K562 (cell line): ENCODE data around the gene PATL2. TPM values are rescaled to one million over a fixed set of nuclear protein-coding genes. Genes with fewer than 3 reads are reported as not detected.

Source experiments
- ATAC-seq: fragments of 200-7000 bp; cut with Tn5 transposase; 3 replicates; pipeline ENCODE4 v1.9.1; 2020; ENCODE audit warnings: moderate library complexity
- BruUV-seq: library from RNA; stranded (reverse); fragments of 400-500 nt; replicated peaks from 2 replicates; lab custom pipeline; 2021; lab: Mats Ljungman, UMichigan
- CTCF ChIA-PET: fragments of 300-600 bp; formaldehyde crosslinking; extraction: SDS; loops from one replicate; lab custom pipeline; 2021; ENCODE audit warnings: low intra/inter-chr PET ratio; lab: Yijun Ruan, JAX
- POLR2A ChIA-PET: fragments of 300-600, 350-650 bp; sonication (Branson Sonifier 250); formaldehyde crosslinking; extraction: SDS; loops from one replicate; lab custom pipeline; 2021; ENCODE audit warnings: antibody characterized with exemption, inconsistent platforms; lab: Yijun Ruan, JAX
- DNase-seq, 4 experiments: peaks; one replicate each; pipeline versions ENCODE4 v3.0.0 to v3.0.0-alpha.2; 2011 to 2018; ENCODE audit warnings: low spot score in 3 of 4, mixed read lengths in 3 of 4; ENCODE audit errors: extremely low read depth in 1 of 4
- FAIRE-seq: peaks from 2 replicates; lab custom pipeline; 2011; peaks lifted over from hg19 to GRCh38; lab: Jason Lieb, UNC
- H2AFZ ChIP-seq: 2 replicates; pipeline ENCODE4 v1.6.0; 2011; ENCODE audit warnings: low read depth, low read length, control low read depth, inconsistent platforms
- H3K27ac ChIP-seq: fragments of 200-600 bp; 3 replicates; pipeline ENCODE4 v1.8.0; 2011; ENCODE audit warnings: low read depth, mild to moderate bottlenecking, control low read depth, inconsistent platforms, low read length, moderate library complexity, mixed read lengths; ENCODE audit errors: extremely low read depth
- H3K27me3 ChIP-seq, 2 experiments: fragments of 300-600 bp in 1 of 2; 2 replicates in 1 of 2; 3 replicates in 1 of 2; pipeline versions ENCODE4 v1.6.0 to v1.8.0; 2011; ENCODE audit warnings: inconsistent platforms in 2 of 2, low read length in 2 of 2, mild to moderate bottlenecking in 1 of 2, mixed read lengths in 1 of 2, moderate library complexity in 1 of 2; ENCODE audit not compliant: control insufficient read depth in 2 of 2, insufficient read depth in 2 of 2
- H3K36me3 ChIP-seq: fragments of 300-600 bp; 3 replicates; pipeline ENCODE4 v1.8.0; 2011; ENCODE audit warnings: mild to moderate bottlenecking, low read length, inconsistent platforms; ENCODE audit not compliant: control insufficient read depth, insufficient read depth
- H3K4me1 ChIP-seq, 2 experiments: fragments of 200-600 bp in 1 of 2; replicated peaks in 1 of 2; 2 replicates in 1 of 2; 3 replicates in 1 of 2; pipeline versions ENCODE4 v1.5.1 to v1.8.0; 2011; ENCODE audit warnings: inconsistent platforms in 2 of 2, low read length in 2 of 2, mild to moderate bottlenecking in 1 of 2, mixed read lengths in 1 of 2, moderate library complexity in 1 of 2; ENCODE audit not compliant: control insufficient read depth in 2 of 2, insufficient read depth in 2 of 2
- H3K4me2 ChIP-seq: 2 replicates; pipeline ENCODE4 v1.6.1; 2011; ENCODE audit warnings: low read length, control low read depth, inconsistent platforms, mixed read lengths; ENCODE audit not compliant: insufficient read depth
- H3K4me3 ChIP-seq: fragments of 200-600 bp; sonication (generic), shearing (Covaris generic); 2 replicates; pipeline ENCODE4 v1.5.1; 2016; ENCODE audit warnings: control low read depth, inconsistent platforms
- H3K79me2 ChIP-seq: fragments of 200-600 bp; 3 replicates; pipeline ENCODE4 v1.8.0; 2011; ENCODE audit warnings: low read length, inconsistent platforms; ENCODE audit not compliant: control insufficient read depth, insufficient read depth
- H3K9ac ChIP-seq, 2 experiments: 2 replicates each; pipeline versions ENCODE4 v1.6.0 to v1.6.1; 2011; ENCODE audit warnings: low read depth in 2 of 2, low read length in 2 of 2, control low read depth in 1 of 2, inconsistent platforms in 1 of 2, mild to moderate bottlenecking in 1 of 2, mixed read lengths in 1 of 2; ENCODE audit not compliant: insufficient read depth in 1 of 2
- H3K9me1 ChIP-seq: one replicate; pipeline ENCODE4 v1.6.0; 2011; ENCODE audit warnings: inconsistent platforms, mild to moderate bottlenecking, low read length, moderate library complexity; ENCODE audit not compliant: control insufficient read depth, insufficient read depth
- H3K9me3 ChIP-seq: replicated peaks from 2 replicates; pipeline ENCODE4 v1.5.1; 2011; ENCODE audit warnings: low read depth, low read length, inconsistent platforms; ENCODE audit not compliant: control insufficient read depth, insufficient read depth
- H4K20me1 ChIP-seq: replicated peaks from 2 replicates; pipeline ENCODE4 v1.6.1; 2011; ENCODE audit warnings: low read length, inconsistent platforms, mixed read lengths; ENCODE audit not compliant: control insufficient read depth, insufficient read depth
- ARNT ChIP-seq, 2 experiments: fragments of 450-650 bp; IDR thresholded peaks; 2 replicates each; pipeline ENCODE4 v1.6.1; 2016; ENCODE audit warnings: mild to moderate bottlenecking in 1 of 2
- ASH1L ChIP-seq: fragments of 450-650 bp; IDR thresholded peaks from 2 replicates; pipeline ENCODE4 v1.6.1; 2018; ENCODE audit warnings: borderline replicate concordance, mild to moderate bottlenecking, low read depth; ENCODE audit not compliant: partially characterized antibody
- CCNT2 ChIP-seq: IDR thresholded peaks from 2 replicates; pipeline ENCODE4 v1.6.1; 2011; ENCODE audit warnings: borderline replicate concordance, low read depth, mild to moderate bottlenecking, moderate library complexity, mixed read lengths, low read length; ENCODE audit not compliant: insufficient read length; ENCODE audit errors: extremely low read depth
- CGGBP1 ChIP-seq: fragments of 250-450 bp; sonication (Bioruptor Pico); IDR thresholded peaks from 2 replicates; pipeline ENCODE4 v1.9.0; 2021; ENCODE audit warnings: mild to moderate bottlenecking
- CTBP1 ChIP-seq: fragments of 450-650 bp; IDR thresholded peaks from 2 replicates; pipeline ENCODE4 v1.6.1; 2016; ENCODE audit warnings: borderline replicate concordance
- FOXO4 ChIP-seq: fragments of 450-650 bp; formaldehyde crosslinking; IDR thresholded peaks from 2 replicates; pipeline ENCODE4 v1.4.0; 2020; ENCODE audit warnings: mild to moderate bottlenecking, moderate library complexity
- GMEB1 ChIP-seq: fragments of 250-450 bp; sonication (Bioruptor Pico); IDR thresholded peaks from 2 replicates; pipeline ENCODE4 v1.4.0; 2020; ENCODE audit warnings: mild to moderate bottlenecking
- KLF6 ChIP-seq: fragments of 250-450 bp; sonication (Bioruptor Pico); IDR thresholded peaks from 2 replicates; pipeline ENCODE4 v1.4.0; 2020; ENCODE audit warnings: mild to moderate bottlenecking, moderate library complexity, borderline replicate concordance
- MLLT1 ChIP-seq, 2 experiments: fragments of 450-650 bp; IDR thresholded peaks; 2 replicates each; pipeline ENCODE4 v1.6.1; 2016
- NCOA1 ChIP-seq: fragments of 450-650 bp; IDR thresholded peaks from 2 replicates; pipeline ENCODE4 v1.6.1; 2016; ENCODE audit warnings: low read depth
- NFYB ChIP-seq: IDR thresholded peaks from 2 replicates; pipeline ENCODE4 v1.6.1; 2011; ENCODE audit warnings: mild to moderate bottlenecking, moderate library complexity; ENCODE audit not compliant: insufficient read length; ENCODE audit errors: extremely low read depth
- NRF1 ChIP-seq, 2 experiments: fragments of 450-650 bp; IDR thresholded peaks in 1 of 2; conservative IDR thresholded peaks in 1 of 2; 2 replicates each; pipeline ENCODE4 v1.6.1; 2014; ENCODE audit warnings: mild to moderate bottlenecking in 2 of 2
- SAFB ChIP-seq: fragments of 200-400 bp; formaldehyde crosslinking; IDR thresholded peaks from 2 replicates; pipeline ENCODE4 v1.6.1; 2017; ENCODE audit warnings: low read depth, low read length, borderline replicate concordance
- ZHX1 ChIP-seq: fragments of 150-350 bp; conservative IDR thresholded peaks from 2 replicates; pipeline ENCODE4 v1.6.1; 2014; ENCODE audit warnings: low read length
- ZKSCAN1 ChIP-seq: fragments of 150-350 bp; IDR thresholded peaks from 2 replicates; pipeline ENCODE4 v1.6.1; 2016; ENCODE audit warnings: low read depth, low read length
- ZNF124 ChIP-seq: sonication (generic); formaldehyde crosslinking; IDR thresholded peaks from 2 replicates; pipeline ENCODE4 v1.8.1; 2022; ENCODE audit warnings: missing genetic modification reagents
- WGBS: fragments of 100-300 bp; shearing (Covaris generic); methylation state at CpG from one replicate; pipeline ENCODE4 v1.1.6; 2016; ENCODE audit warnings: low coverage, mixed read lengths; ENCODE audit not compliant: insufficient coverage; ENCODE audit errors: missing lambda C conversion rate; 5-methylcytosine and 5-hydroxymethylcytosine counted together
- in situ Hi-C: fragments of 300-500 bp; cut with MboI; formaldehyde crosslinking; loops from 4 replicates; pipeline ENCODE4 v1.15.0; 2018; ENCODE audit warnings: inconsistent platforms, mixed read lengths
- intact Hi-C: fragments of 100-400 bp; cut with micrococcal nuclease; formaldehyde crosslinking; loops from 2 replicates; pipeline ENCODE4 v1.14.2; 2022
- polyA plus RNA-seq, 8 experiments: library from polyadenylated mRNA; depleted of rRNA in 4 of 8; stranded (reverse) in 5 of 8; unstranded in 3 of 8; fragments of >200 nt; fragmentation: Nextera tagmentation in 2 of 8; fragmentation: Illumina TruSeq in 1 of 8; extraction: Ambion mirVana in 2 of 8; extraction: Trizol in 1 of 8; gene quantifications; 2 replicates each; pipeline versions ENCODE4 v1.2.1 to v1.2.3, GENCODE V29; 2011 to 2014; ENCODE audit warnings: inconsistent platforms in 1 of 8, missing spikeins in 1 of 8
- total RNA-seq, 7 experiments: library from RNA; depleted of rRNA in 6 of 7; stranded (reverse); fragments of >200 nt in 6 of 7; fragmentation: Illumina TruSeq in 2 of 7; extraction: Trizol in 2 of 7; gene quantifications; 2 replicates each; pipeline versions ENCODE4 v1.2.1 to v1.2.3, GENCODE V29; 2011 to 2021; ENCODE audit warnings: low replicate concordance in 1 of 7

Gene PATL2
- total and polyA plus RNA-seq, 9 of the 15 experiments (the other 6 are each of a cell fraction or from before 2014, with no cell fraction given), result 0.42 to 1.1 (median 0.86) TPM

- H3K9ac ChIP-seq, result no peak overlapping the region
- no peak overlapping the region for H3K4me3 ChIP-seq
- no peak overlapping the region for H3K27ac ChIP-seq
- in situ Hi-C loops, result no loop called here
- POLR2A ChIA-PET, result interaction anchor here (1.5 kb wide), 1 partner anchor 9 kb away, joined by 5 read pairs; no protein-coding TSS in a partner anchor
- no peak overlapping the region for H3K4me2 ChIP-seq
- no peak overlapping the region for H2AFZ ChIP-seq
- no peak for ATAC-seq
- 100% methylated on average over 1 of the region's 1 CpG for WGBS
- H4K20me1 ChIP-seq, result no peaks in the 10 kb centered on the region
- H3K9me3 ChIP-seq, result no peaks in the 10 kb centered on the region
- H3K27me3 ChIP-seq, result no peaks in the 10 kb centered on the region
- no peaks in the 10 kb centered on the region for H3K79me2 ChIP-seq
- DNase-seq, result no peak
- CTCF ChIA-PET, result no interaction called here
- H3K4me1 ChIP-seq, result no peaks in the 10 kb centered on the region
- H3K9me1 ChIP-seq, result no peaks in the 10 kb centered on the region
- no TSS peak for BruUV-seq
- FAIRE-seq, result no peak
- H3K36me3 ChIP-seq, result peaks cover 88% of the 10 kb centered on the region
- intact Hi-C loops, result no loop called here
- TF ChIP-seq ZKSCAN1 (no peak), NFYB (no peak), FOXO4 (CRISPR knock-in tag) (no peak), ZNF124 (no peak), CCNT2 (no peak), ASH1L (no peak), ZHX1 (no peak), KLF6 (CRISPR knock-in tag) (no peak), CTBP1 (no peak), NRF1 (conservative IDR thresholded peaks at IDR 0.05 in 1 of 2, IDR thresholded peaks at IDR 0.05 in 1 of 2) (no peak), MLLT1 (IDR thresholded peaks at IDR 0.05) (no peak), CGGBP1 (no peak), GMEB1 (CRISPR knock-in tag) (no peak), ARNT (IDR thresholded peaks at IDR 0.05) (no peak), NCOA1 (no peak), SAFB (no peak)
Measured at GRCh38 chr15:44620081-44620480, 91.0 kb downstream of the PATL2 start.
